K562 (cell line): ENCODE results near the gene TBC1D17. TPM values are rescaled to one million over a fixed set of nuclear protein-coding genes. Genes with fewer than 3 reads are reported as not detected.

Experiments
- ATAC-seq: fragments of 200-7000 bp; cut with Tn5 transposase; 3 replicates; pipeline ENCODE4 v1.9.1; 2020; ENCODE audit warnings: moderate library complexity
- BruUV-seq: library from RNA; stranded (reverse); fragments of 400-500 nt; replicated peaks from 2 replicates; lab custom pipeline; 2021; lab: Mats Ljungman, UMichigan
- CTCF ChIA-PET: fragments of 300-600 bp; formaldehyde crosslinking; extraction: SDS; loops from one replicate; lab custom pipeline; 2021; ENCODE audit warnings: low intra/inter-chr PET ratio; lab: Yijun Ruan, JAX
- POLR2A ChIA-PET: fragments of 300-600, 350-650 bp; sonication (Branson Sonifier 250); formaldehyde crosslinking; extraction: SDS; loops from one replicate; lab custom pipeline; 2021; ENCODE audit warnings: antibody characterized with exemption, inconsistent platforms; lab: Yijun Ruan, JAX
- DNase-seq, 4 experiments: peaks; one replicate each; pipeline versions ENCODE4 v3.0.0 to v3.0.0-alpha.2; 2011 to 2018; ENCODE audit warnings: low spot score in 3 of 4, mixed read lengths in 3 of 4; ENCODE audit errors: extremely low read depth in 1 of 4
- FAIRE-seq: peaks from 2 replicates; lab custom pipeline; 2011; peaks lifted over from hg19 to GRCh38; lab: Jason Lieb, UNC
- H2AFZ ChIP-seq: 2 replicates; pipeline ENCODE4 v1.6.0; 2011; ENCODE audit warnings: low read depth, low read length, control low read depth, inconsistent platforms
- H3K27ac ChIP-seq: fragments of 200-600 bp; 3 replicates; pipeline ENCODE4 v1.8.0; 2011; ENCODE audit warnings: low read depth, mild to moderate bottlenecking, control low read depth, inconsistent platforms, low read length, moderate library complexity, mixed read lengths; ENCODE audit errors: extremely low read depth
- H3K27me3 ChIP-seq, 2 experiments: fragments of 300-600 bp in 1 of 2; 2 replicates in 1 of 2; 3 replicates in 1 of 2; pipeline versions ENCODE4 v1.6.0 to v1.8.0; 2011; ENCODE audit warnings: inconsistent platforms in 2 of 2, low read length in 2 of 2, mild to moderate bottlenecking in 1 of 2, mixed read lengths in 1 of 2, moderate library complexity in 1 of 2; ENCODE audit not compliant: control insufficient read depth in 2 of 2, insufficient read depth in 2 of 2
- H3K36me3 ChIP-seq: fragments of 300-600 bp; 3 replicates; pipeline ENCODE4 v1.8.0; 2011; ENCODE audit warnings: mild to moderate bottlenecking, low read length, inconsistent platforms; ENCODE audit not compliant: control insufficient read depth, insufficient read depth
- H3K4me1 ChIP-seq, 2 experiments: fragments of 200-600 bp in 1 of 2; replicated peaks in 1 of 2; 2 replicates in 1 of 2; 3 replicates in 1 of 2; pipeline versions ENCODE4 v1.5.1 to v1.8.0; 2011; ENCODE audit warnings: inconsistent platforms in 2 of 2, low read length in 2 of 2, mild to moderate bottlenecking in 1 of 2, mixed read lengths in 1 of 2, moderate library complexity in 1 of 2; ENCODE audit not compliant: control insufficient read depth in 2 of 2, insufficient read depth in 2 of 2
- H3K4me2 ChIP-seq: 2 replicates; pipeline ENCODE4 v1.6.1; 2011; ENCODE audit warnings: low read length, control low read depth, inconsistent platforms, mixed read lengths; ENCODE audit not compliant: insufficient read depth
- H3K4me3 ChIP-seq: fragments of 200-600 bp; sonication (generic), shearing (Covaris generic); 2 replicates; pipeline ENCODE4 v1.5.1; 2016; ENCODE audit warnings: control low read depth, inconsistent platforms
- H3K79me2 ChIP-seq: fragments of 200-600 bp; 3 replicates; pipeline ENCODE4 v1.8.0; 2011; ENCODE audit warnings: low read length, inconsistent platforms; ENCODE audit not compliant: control insufficient read depth, insufficient read depth
- H3K9ac ChIP-seq, 2 experiments: 2 replicates each; pipeline versions ENCODE4 v1.6.0 to v1.6.1; 2011; ENCODE audit warnings: low read depth in 2 of 2, low read length in 2 of 2, control low read depth in 1 of 2, inconsistent platforms in 1 of 2, mild to moderate bottlenecking in 1 of 2, mixed read lengths in 1 of 2; ENCODE audit not compliant: insufficient read depth in 1 of 2
- H3K9me1 ChIP-seq: one replicate; pipeline ENCODE4 v1.6.0; 2011; ENCODE audit warnings: inconsistent platforms, mild to moderate bottlenecking, low read length, moderate library complexity; ENCODE audit not compliant: control insufficient read depth, insufficient read depth
- H3K9me3 ChIP-seq: replicated peaks from 2 replicates; pipeline ENCODE4 v1.5.1; 2011; ENCODE audit warnings: low read depth, low read length, inconsistent platforms; ENCODE audit not compliant: control insufficient read depth, insufficient read depth
- H4K20me1 ChIP-seq: replicated peaks from 2 replicates; pipeline ENCODE4 v1.6.1; 2011; ENCODE audit warnings: low read length, inconsistent platforms, mixed read lengths; ENCODE audit not compliant: control insufficient read depth, insufficient read depth
- CREM ChIP-seq: IDR thresholded peaks from 2 replicates; pipeline ENCODE4 v1.6.1; 2014; ENCODE audit warnings: antibody characterized with exemption, low read depth
- EP300 ChIP-seq: IDR thresholded peaks from 2 replicates; pipeline ENCODE4 v1.6.1; 2012; ENCODE audit warnings: low read length, improper control_type of control experiment
- ETV5 ChIP-seq: sonication (generic); formaldehyde crosslinking; IDR thresholded peaks from 2 replicates; pipeline ENCODE4 v1.4.0; 2020; ENCODE audit warnings: low read depth, mild to moderate bottlenecking, missing genetic modification reagents
- GABPA ChIP-seq: fragments of 200-800 bp; sonication (Bioruptor generic); conservative IDR thresholded peaks from 2 replicates; pipeline ENCODE4 v1.6.1; 2016; ENCODE audit warnings: low read depth, missing genetic modification characterization, missing compliant biosample characterization
- KAT7 ChIP-seq: sonication (generic); formaldehyde crosslinking; IDR thresholded peaks from 2 replicates; pipeline ENCODE4 v1.8.0; 2022; ENCODE audit warnings: missing genetic modification reagents, mild to moderate bottlenecking, borderline replicate concordance
- MBD2 ChIP-seq: sonication (generic); IDR thresholded peaks from 2 replicates; pipeline ENCODE4 v1.6.1; 2016; ENCODE audit warnings: low read depth, borderline replicate concordance
- PTTG1 ChIP-seq: fragments of 450-650 bp; IDR thresholded peaks from 2 replicates; pipeline ENCODE4 v1.6.1; 2016; ENCODE audit warnings: low read depth, mild to moderate bottlenecking, missing genetic modification characterization, missing compliant biosample characterization
- RB1 ChIP-seq: fragments of 450-650 bp; IDR thresholded peaks from 2 replicates; pipeline ENCODE4 v1.6.1; 2017; ENCODE audit warnings: low read depth, mild to moderate bottlenecking
- U2AF2 ChIP-seq: fragments of 200-400 bp; formaldehyde crosslinking; optimal IDR thresholded peaks from 2 replicates; pipeline ENCODE3; 2017; ENCODE audit warnings: low read depth, mild to moderate bottlenecking, low read length
- ZEB2 ChIP-seq: fragments of 450-650 bp; IDR thresholded peaks from 2 replicates; pipeline ENCODE4 v1.6.1; 2016
- ZNF436 ChIP-seq: fragments of 250-450, 450-650 bp; sonication (Bioruptor Pico); formaldehyde crosslinking; IDR thresholded peaks from 2 replicates; pipeline ENCODE4 v1.7.0; 2020; ENCODE audit warnings: mild to moderate bottlenecking
- WGBS: fragments of 100-300 bp; shearing (Covaris generic); methylation state at CpG from one replicate; pipeline ENCODE4 v1.1.6; 2016; ENCODE audit warnings: low coverage, mixed read lengths; ENCODE audit not compliant: insufficient coverage; ENCODE audit errors: missing lambda C conversion rate; 5-methylcytosine and 5-hydroxymethylcytosine counted together
- in situ Hi-C: fragments of 300-500 bp; cut with MboI; formaldehyde crosslinking; loops from 4 replicates; pipeline ENCODE4 v1.15.0; 2018; ENCODE audit warnings: inconsistent platforms, mixed read lengths
- intact Hi-C: fragments of 100-400 bp; cut with micrococcal nuclease; formaldehyde crosslinking; loops from 2 replicates; pipeline ENCODE4 v1.14.2; 2022
- polyA plus RNA-seq, 8 experiments: library from polyadenylated mRNA; depleted of rRNA in 4 of 8; stranded (reverse) in 5 of 8; unstranded in 3 of 8; fragments of >200 nt; fragmentation: Nextera tagmentation in 2 of 8; fragmentation: Illumina TruSeq in 1 of 8; extraction: Ambion mirVana in 2 of 8; extraction: Trizol in 1 of 8; gene quantifications; 2 replicates each; pipeline versions ENCODE4 v1.2.1 to v1.2.3, GENCODE V29; 2011 to 2014; ENCODE audit warnings: inconsistent platforms in 1 of 8, missing spikeins in 1 of 8
- total RNA-seq, 7 experiments: library from RNA; depleted of rRNA in 6 of 7; stranded (reverse); fragments of >200 nt in 6 of 7; fragmentation: Illumina TruSeq in 2 of 7; extraction: Trizol in 2 of 7; gene quantifications; 2 replicates each; pipeline versions ENCODE4 v1.2.1 to v1.2.3, GENCODE V29; 2011 to 2021; ENCODE audit warnings: low replicate concordance in 1 of 7
- TF ChIP-seq, protein P1 (sequence below): fragments of 450-650 bp; formaldehyde crosslinking; IDR thresholded peaks from 2 replicates; pipeline ENCODE4 v1.4.0; 2022; ENCODE audit warnings: missing genetic modification characterization
- TF ChIP-seq, protein P2 (sequence below): sonication (generic); formaldehyde crosslinking; IDR thresholded peaks from 2 replicates; pipeline ENCODE4 v1.8.1; 2023; ENCODE audit warnings: missing genetic modification reagents, mild to moderate bottlenecking, borderline replicate concordance
- TF ChIP-seq, protein P3 (sequence below): sonication (generic); formaldehyde crosslinking; IDR thresholded peaks from 2 replicates; pipeline ENCODE4 v1.9.0; 2022; ENCODE audit warnings: mild to moderate bottlenecking, missing genetic modification reagents
- TF ChIP-seq, protein P4 (sequence below): fragments of 250-450 bp; sonication (Bioruptor Pico); IDR thresholded peaks from 2 replicates; pipeline ENCODE4 v1.8.0; 2021; ENCODE audit warnings: moderate library complexity, mild to moderate bottlenecking, inconsistent platforms

TBC1D17 gene
- total and polyA plus RNA-seq, 9 of the 15 experiments (the other 6 are each of a cell fraction or from before 2014, with no cell fraction given), result 0.42 to 16.0 (median 3.8) TPM

DNA sequence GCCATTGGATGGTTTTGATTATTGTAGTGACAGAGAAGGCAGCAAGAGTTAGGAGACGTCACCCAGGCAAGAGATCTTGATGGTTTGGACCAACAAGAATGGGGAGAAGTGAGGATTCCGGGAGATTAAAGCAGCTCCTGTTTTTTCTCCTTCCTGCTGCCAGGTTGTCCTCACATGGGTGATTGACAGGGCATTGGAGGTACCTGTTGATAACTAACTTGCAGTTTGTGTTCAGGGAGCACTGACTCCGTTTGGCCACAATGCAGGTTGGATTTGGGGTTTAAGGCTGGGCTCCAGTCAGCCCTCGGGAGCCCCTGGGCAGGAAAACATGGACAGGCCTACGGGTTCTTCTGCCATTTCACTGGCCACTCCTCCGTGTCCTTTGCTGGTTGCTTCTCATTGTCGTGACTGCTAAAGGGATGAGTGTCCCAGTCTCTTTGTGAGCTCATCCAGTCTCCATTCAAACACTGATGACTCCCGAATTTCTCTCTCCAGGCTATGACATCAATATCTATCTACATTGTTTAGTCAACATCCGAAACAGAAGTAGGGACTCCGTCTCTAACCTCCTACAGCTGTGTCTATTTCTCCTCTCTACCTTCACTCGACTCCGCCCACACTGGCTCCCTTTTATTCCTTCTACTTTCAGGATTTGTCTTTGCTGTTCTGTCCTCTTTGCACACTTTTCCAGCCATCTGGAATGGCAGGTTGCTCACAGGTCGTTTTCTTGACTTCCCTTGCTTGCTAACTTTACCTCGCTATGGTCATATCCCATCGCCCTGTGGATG lies 27.9 kb upstream of the TBC1D17 start:
- 0 out of 2 replicates have a peak, but pooled peaks cover 6% of the 10 kb centered on the region for H3K9me3 ChIP-seq
- ChIA-PET POLR2A (interaction anchor here (0.6 to 2.0 kb wide), 17 partner anchors 9 to 174 kb away, joined by 3 to 18 read pairs (median 6); partner anchors contain the start of genes FUZ and PRMT1), CTCF (interaction anchor here (0.6 kb wide), 1 partner anchor 165 kb away, joined by 3 read pairs; no protein-coding TSS in a partner anchor)
- DNase-seq (peak in 1 of 4 experiments; percentile 64), FAIRE-seq (no peak), ATAC-seq (peak; percentile 6)
- peak overlapping the region; percentile 87 for H3K4me3 ChIP-seq
- peak overlapping the region; percentile 97 for H2AFZ ChIP-seq
- peak overlapping the region; percentile 92 for H3K4me2 ChIP-seq
- H3K9ac ChIP-seq, result peak overlapping the region; percentile 97 to 99
- peaks cover 23% of the 10 kb centered on the region for H3K36me3 ChIP-seq
- peak overlapping the region; percentile 100 for H3K27ac ChIP-seq
- H3K79me2 ChIP-seq, result peaks cover 51% of the 10 kb centered on the region
- in situ Hi-C loops, result no loop called here
- H3K27me3 ChIP-seq, result no peaks in the 10 kb centered on the region
- H4K20me1 ChIP-seq, result peaks cover 11% of the 10 kb centered on the region
- BruUV-seq, result no TSS peak
- H3K9me1 ChIP-seq, result peaks cover 11% of the 10 kb centered on the region
- H3K4me1 ChIP-seq, result peaks cover 39 to 54% of the 10 kb centered on the region in 2 experiments
- WGBS, result 28% methylated on average over 15 of the region's 15 CpGs
- intact Hi-C loops, result no loop called here
- no peak for TF ChIP-seq GABPA (tag)
- TF ChIP-seq MBD2, result no peak
- no peak for TF ChIP-seq EP300
- TF ChIP-seq PTTG1, result 0 out of 2 replicates have a peak, but pooled peaks have one; percentile 48
- TF ChIP-seq ZEB2, result no peak
- no peak for TF ChIP-seq ZNF436 (CRISPR knock-in tag)
- TF ChIP-seq U2AF2, result no peak
- TF ChIP-seq, protein P1, sequence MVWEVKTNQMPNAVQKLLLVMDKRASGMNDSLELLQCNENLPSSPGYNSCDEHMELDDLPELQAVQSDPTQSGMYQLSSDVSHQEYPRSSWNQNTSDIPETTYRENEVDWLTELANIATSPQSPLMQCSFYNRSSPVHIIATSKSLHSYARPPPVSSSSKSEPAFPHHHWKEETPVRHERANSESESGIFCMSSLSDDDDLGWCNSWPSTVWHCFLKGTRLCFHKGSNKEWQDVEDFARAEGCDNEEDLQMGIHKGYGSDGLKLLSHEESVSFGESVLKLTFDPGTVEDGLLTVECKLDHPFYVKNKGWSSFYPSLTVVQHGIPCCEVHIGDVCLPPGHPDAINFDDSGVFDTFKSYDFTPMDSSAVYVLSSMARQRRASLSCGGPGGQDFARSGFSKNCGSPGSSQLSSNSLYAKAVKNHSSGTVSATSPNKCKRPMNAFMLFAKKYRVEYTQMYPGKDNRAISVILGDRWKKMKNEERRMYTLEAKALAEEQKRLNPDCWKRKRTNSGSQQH (CRISPR knock-in tag), result no peak
- TF ChIP-seq CREM, result 0 out of 2 replicates have a peak, but pooled peaks have one; percentile 8
- TF ChIP-seq, protein P2, sequence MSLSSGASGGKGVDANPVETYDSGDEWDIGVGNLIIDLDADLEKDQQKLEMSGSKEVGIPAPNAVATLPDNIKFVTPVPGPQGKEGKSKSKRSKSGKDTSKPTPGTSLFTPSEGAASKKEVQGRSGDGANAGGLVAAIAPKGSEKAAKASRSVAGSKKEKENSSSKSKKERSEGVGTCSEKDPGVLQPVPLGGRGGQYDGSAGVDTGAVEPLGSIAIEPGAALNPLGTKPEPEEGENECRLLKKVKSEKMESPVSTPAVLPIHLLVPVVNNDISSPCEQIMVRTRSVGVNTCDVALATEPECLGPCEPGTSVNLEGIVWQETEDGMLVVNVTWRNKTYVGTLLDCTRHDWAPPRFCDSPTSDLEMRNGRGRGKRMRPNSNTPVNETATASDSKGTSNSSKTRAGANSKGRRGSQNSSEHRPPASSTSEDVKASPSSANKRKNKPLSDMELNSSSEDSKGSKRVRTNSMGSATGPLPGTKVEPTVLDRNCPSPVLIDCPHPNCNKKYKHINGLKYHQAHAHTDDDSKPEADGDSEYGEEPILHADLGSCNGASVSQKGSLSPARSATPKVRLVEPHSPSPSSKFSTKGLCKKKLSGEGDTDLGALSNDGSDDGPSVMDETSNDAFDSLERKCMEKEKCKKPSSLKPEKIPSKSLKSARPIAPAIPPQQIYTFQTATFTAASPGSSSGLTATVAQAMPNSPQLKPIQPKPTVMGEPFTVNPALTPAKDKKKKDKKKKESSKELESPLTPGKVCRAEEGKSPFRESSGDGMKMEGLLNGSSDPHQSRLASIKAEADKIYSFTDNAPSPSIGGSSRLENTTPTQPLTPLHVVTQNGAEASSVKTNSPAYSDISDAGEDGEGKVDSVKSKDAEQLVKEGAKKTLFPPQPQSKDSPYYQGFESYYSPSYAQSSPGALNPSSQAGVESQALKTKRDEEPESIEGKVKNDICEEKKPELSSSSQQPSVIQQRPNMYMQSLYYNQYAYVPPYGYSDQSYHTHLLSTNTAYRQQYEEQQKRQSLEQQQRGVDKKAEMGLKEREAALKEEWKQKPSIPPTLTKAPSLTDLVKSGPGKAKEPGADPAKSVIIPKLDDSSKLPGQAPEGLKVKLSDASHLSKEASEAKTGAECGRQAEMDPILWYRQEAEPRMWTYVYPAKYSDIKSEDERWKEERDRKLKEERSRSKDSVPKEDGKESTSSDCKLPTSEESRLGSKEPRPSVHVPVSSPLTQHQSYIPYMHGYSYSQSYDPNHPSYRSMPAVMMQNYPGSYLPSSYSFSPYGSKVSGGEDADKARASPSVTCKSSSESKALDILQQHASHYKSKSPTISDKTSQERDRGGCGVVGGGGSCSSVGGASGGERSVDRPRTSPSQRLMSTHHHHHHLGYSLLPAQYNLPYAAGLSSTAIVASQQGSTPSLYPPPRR, result no peak
- TF ChIP-seq RB1, result no peak
- TF ChIP-seq KAT7 (CRISPR knock-in tag), result peak; percentile 58; the same call in 1 of the 2 replicates
- TF ChIP-seq, protein P3, sequence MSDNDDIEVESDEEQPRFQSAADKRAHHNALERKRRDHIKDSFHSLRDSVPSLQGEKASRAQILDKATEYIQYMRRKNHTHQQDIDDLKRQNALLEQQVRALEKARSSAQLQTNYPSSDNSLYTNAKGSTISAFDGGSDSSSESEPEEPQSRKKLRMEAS, result no peak
- no peak for TF ChIP-seq ETV5 (CRISPR knock-in tag)
- TF ChIP-seq, protein P4, sequence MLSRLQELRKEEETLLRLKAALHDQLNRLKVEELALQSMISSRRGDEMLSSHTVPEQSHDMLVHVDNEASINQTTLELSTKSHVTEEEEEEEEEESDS, result no peak
